ENCODE results near the gene MRPL52.
"Not testable (repeated sequence)": the region's sequence is repeated elsewhere in the genome, so short reads cannot be mapped to it uniquely, and the experiment has no call there.

MRPL52 gene

GRCh38 chr14:22829661-22830442 is at the start of gene MRPL52:
TSS of gene MRPL52 (plus strand) at chr14:22829887. CDS start at chr14:22829913, 26 bp downstream.
- DNase-seq (ENCODE audit: low read depth): peak; percentile 85

GRCh38 chr14:22780105-22780679 is 49.5 kb upstream of the MRPL52 start:
- DNase-seq (ENCODE audit: low read depth): no peak

- no peak for DNase-seq (ENCODE audit: low read depth)
These were observed 48.8 kb upstream of the MRPL52 start for GRCh38 chr14:22780941-22781300.

GRCh38 chr14:22781301-22781991 is 48.2 kb upstream of the MRPL52 start:
- no peak for DNase-seq (ENCODE audit: low read depth)

GRCh38 chr14:22786685-22787084 is 43.0 kb upstream of the MRPL52 start:
- DNase-seq (ENCODE audit: low read depth): no peak

- no peak for DNase-seq (ENCODE audit: low read depth)
These were observed 38.4 kb upstream of the MRPL52 start for GRCh38 chr14:22791301-22791700.

GRCh38 chr14:22792158-22792557 is 37.5 kb upstream of the MRPL52 start:
- DNase-seq (ENCODE audit: low read depth): no peak

- not testable (repeated sequence) for DNase-seq (ENCODE audit: low read depth)
These were observed 36.1 kb upstream of the MRPL52 start for GRCh38 chr14:22793550-22793949.

GRCh38 chr14:22793976-22794375 is 35.7 kb upstream of the MRPL52 start:
- no peak for DNase-seq (ENCODE audit: low read depth)

GRCh38 chr14:22794551-22794951 is 35.1 kb upstream of the MRPL52 start:
- no peak for DNase-seq (ENCODE audit: low read depth)

- DNase-seq (ENCODE audit: low read depth): no peak
These were observed 33.5 kb upstream of the MRPL52 start for GRCh38 chr14:22796087-22796707.

- DNase-seq (ENCODE audit: low read depth): no peak
These were observed 32.4 kb upstream of the MRPL52 start for GRCh38 chr14:22797017-22797917.

GRCh38 chr14:22798528-22798927 is 31.2 kb upstream of the MRPL52 start:
- no peak for DNase-seq (ENCODE audit: low read depth)

- no peak for DNase-seq (ENCODE audit: low read depth)
These were observed 29.3 kb upstream of the MRPL52 start for GRCh38 chr14:22800346-22800745.

GRCh38 chr14:22801716-22802115 is 28.0 kb upstream of the MRPL52 start:
- no peak for DNase-seq (ENCODE audit: low read depth)

- DNase-seq (ENCODE audit: low read depth): no peak
These were observed 26.6 kb upstream of the MRPL52 start for GRCh38 chr14:22802860-22803686.

GRCh38 chr14:22803687-22803974 is 26.1 kb upstream of the MRPL52 start:
- DNase-seq (ENCODE audit: low read depth): no peak

- not testable (repeated sequence) for DNase-seq (ENCODE audit: low read depth)
These were observed 24.5 kb upstream of the MRPL52 start for GRCh38 chr14:22805235-22805634.

- DNase-seq (ENCODE audit: low read depth): no peak
These were observed 22.1 kb upstream of the MRPL52 start for GRCh38 chr14:22807432-22808087.

- DNase-seq (ENCODE audit: low read depth): no peak
These were observed 21.1 kb upstream of the MRPL52 start for GRCh38 chr14:22808388-22809209.
